HepG2 (cell line): ENCODE results near the gene IZUMO2. TPM values are rescaled to one million over a fixed set of nuclear protein-coding genes. Genes with fewer than 3 reads are reported as not detected.
A peak's percentile ranks its signal among the peaks of the same experiment; 100 is the strongest.

Experiments used
- BCL6 ChIP-seq: IDR thresholded peaks from 2 replicates; pipeline ENCODE4 v1.6.1; 2016; ENCODE audit warnings: missing genetic modification reagents, missing compliant biosample characterization
- JUND ChIP-seq: sonication (generic); formaldehyde crosslinking; IDR thresholded peaks from 2 replicates; pipeline ENCODE4 v1.8.0; 2022; ENCODE audit warnings: mild to moderate bottlenecking, missing genetic modification reagents
- MED1 ChIP-seq: sonication (generic); formaldehyde crosslinking; IDR thresholded peaks from 2 replicates; pipeline ENCODE4 v1.4.0; 2020; ENCODE audit warnings: missing genetic modification reagents
- NONO ChIP-seq, 2 experiments: fragments of 450-650 bp in 1 of 2; sonication (generic) in 1 of 2; formaldehyde crosslinking in 1 of 2; IDR thresholded peaks in 1 of 2; conservative IDR thresholded peaks in 1 of 2; 2 replicates each; pipeline versions ENCODE4 v1.6.1 to v1.8.0; 2017 to 2022; ENCODE audit warnings: mild to moderate bottlenecking in 1 of 2, missing genetic modification reagents in 1 of 2, moderate library complexity in 1 of 2
- PAWR ChIP-seq: sonication (generic); formaldehyde crosslinking; IDR thresholded peaks from 2 replicates; pipeline ENCODE4 v1.4.0; 2020; ENCODE audit warnings: missing genetic modification reagents, mild to moderate bottlenecking, borderline replicate concordance
- SRSF1 ChIP-seq: fragments of 200-400 bp; formaldehyde crosslinking; optimal IDR thresholded peaks from 2 replicates; pipeline ENCODE3; 2017; ENCODE audit warnings: mild to moderate bottlenecking, low read depth, low read length, moderate library complexity
- SUZ12 ChIP-seq: fragments of 150-350 bp; IDR thresholded peaks from 2 replicates; pipeline ENCODE4 v1.6.1; 2014; ENCODE audit warnings: low read depth, low read length
- YEATS4 ChIP-seq: sonication (generic); formaldehyde crosslinking; IDR thresholded peaks from 2 replicates; pipeline ENCODE4 v1.4.0; 2020; ENCODE audit warnings: missing genetic modification reagents, borderline replicate concordance
- ZNF556 ChIP-seq: sonication (generic); formaldehyde crosslinking; IDR thresholded peaks from 2 replicates; pipeline ENCODE4 v1.4.0; 2020; ENCODE audit warnings: mild to moderate bottlenecking, missing genetic modification reagents, borderline replicate concordance
- ZSCAN29 ChIP-seq: sonication (generic); formaldehyde crosslinking; conservative IDR thresholded peaks from 2 replicates; pipeline ENCODE4 v1.4.0; 2020; ENCODE audit warnings: mild to moderate bottlenecking, missing genetic modification reagents
- polyA plus RNA-seq, 8 experiments: library from polyadenylated mRNA; depleted of rRNA in 3 of 8; stranded (reverse) in 7 of 8; unstranded in 1 of 8; fragments of >200 nt; fragmentation: Illumina TruSeq in 4 of 8; extraction: Trizol in 4 of 8; gene quantifications; 2 replicates each; pipeline versions ENCODE4 v1.2.1 to v1.2.3, GENCODE V29; 2011 to 2016; ENCODE audit warnings: low read depth in 4 of 8, missing spikeins in 1 of 8, mixed read lengths in 1 of 8; ENCODE audit not compliant: insufficient read depth in 1 of 8
- total RNA-seq, 5 experiments: library from RNA; depleted of rRNA; stranded (reverse); fragments of >200 nt; fragmentation: Illumina TruSeq; extraction: Trizol; gene quantifications; 2 replicates each; pipeline ENCODE4 v1.2.3, GENCODE V29; 2016; ENCODE audit warnings: low read depth in 1 of 5
- TF ChIP-seq, protein P1 (sequence below): sonication (generic); formaldehyde crosslinking; IDR thresholded peaks from 2 replicates; pipeline ENCODE4 v1.5.0; 2020; ENCODE audit warnings: mild to moderate bottlenecking, missing genetic modification reagents, borderline replicate concordance
- TF ChIP-seq, protein P2 (sequence below): sonication (generic); formaldehyde crosslinking; conservative IDR thresholded peaks from 2 replicates; pipeline ENCODE4 v1.5.0; 2020; ENCODE audit warnings: missing genetic modification reagents
- TF ChIP-seq, protein P3 (sequence below): sonication (generic); formaldehyde crosslinking; IDR thresholded peaks from 2 replicates; pipeline ENCODE4 v1.5.0; 2020; ENCODE audit warnings: missing genetic modification reagents
- TF ChIP-seq, protein P4 (sequence below): sonication (generic); formaldehyde crosslinking; IDR thresholded peaks from 2 replicates; pipeline ENCODE4 v1.5.1; 2020; ENCODE audit warnings: mild to moderate bottlenecking, missing genetic modification reagents, moderate library complexity
- TF ChIP-seq, protein P5 (sequence below): IDR thresholded peaks from 2 replicates; pipeline ENCODE4 v1.6.1; 2016; ENCODE audit warnings: missing biosample characterization, missing genetic modification reagents, low read depth

IZUMO2 gene
- total and polyA plus RNA-seq, 2 of the 13 experiments (the other 11 are each of a cell fraction or from before 2014, with no cell fraction given) = not detected

DNA sequence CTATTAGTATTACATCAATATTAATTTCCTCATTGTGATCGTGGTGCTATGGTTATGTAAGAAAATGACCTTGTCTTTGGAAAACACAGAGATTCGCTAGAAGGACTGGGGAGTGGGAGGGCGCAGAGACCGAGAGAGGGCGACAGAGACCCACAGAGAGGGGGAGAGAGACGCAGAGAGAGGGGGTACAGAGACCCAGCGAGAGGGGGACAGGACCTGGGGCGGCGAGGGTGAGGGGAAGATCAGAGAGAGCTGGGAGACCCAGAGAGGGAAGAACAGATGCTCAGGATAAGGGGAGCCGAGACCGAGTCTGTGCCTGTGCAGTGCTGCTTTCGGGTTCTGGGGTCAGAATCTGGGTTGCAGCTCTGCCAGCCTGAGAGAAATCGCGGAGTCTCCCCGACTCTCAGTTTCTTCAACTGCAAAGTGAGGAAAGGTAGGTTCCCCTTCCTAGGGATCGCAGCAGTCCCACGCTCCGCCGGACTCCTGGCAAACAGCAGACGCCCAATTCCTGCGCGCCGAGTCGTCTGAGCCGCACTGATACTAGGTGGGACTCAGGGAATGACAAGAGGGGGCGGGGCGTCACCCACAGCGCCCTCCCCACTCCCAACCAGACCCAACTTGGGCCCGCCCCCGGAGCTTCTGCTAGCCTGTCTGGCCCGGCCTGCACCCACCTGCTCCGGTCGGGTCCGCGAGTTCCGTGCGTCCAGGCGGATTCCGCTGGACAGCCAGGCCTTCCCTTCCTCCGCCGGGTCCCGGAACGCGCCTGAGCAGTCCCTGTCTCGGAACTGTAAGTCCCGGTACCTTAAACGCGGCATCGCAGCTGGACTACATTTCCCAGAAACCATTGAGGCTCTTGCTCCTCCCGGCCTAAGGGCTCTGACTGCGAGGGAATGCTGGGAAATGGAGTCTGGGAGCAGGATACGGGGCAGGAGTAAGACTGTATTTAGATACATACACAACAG is 15.3 kb downstream of the IZUMO2 start (continued):
- TF ChIP-seq JUND (CRISPR knock-in tag) (no peak), BCL6 (CRISPR knock-in tag) (peak; percentile 5; the same call in 1 of the 2 replicates), YEATS4 (0 out of 2 replicates have a peak, but pooled peaks have one; percentile 39), NONO (IDR thresholded peaks at IDR 0.05) (no peak), NONO (CRISPR knock-in tag; conservative IDR thresholded peaks at IDR 0.05) (peak; percentile 49), SUZ12 (peak; percentile 97), ZNF556 (CRISPR knock-in tag) (peak; percentile 68; the same call in 1 of the 2 replicates), MED1 (CRISPR knock-in tag) (0 out of 2 replicates have a peak, but pooled peaks have one; percentile 27), ZSCAN29 (CRISPR knock-in tag) (peak; percentile 47; the same call in 1 of the 2 replicates), PAWR (CRISPR knock-in tag) (peak; percentile 96; the same call in 1 of the 2 replicates), SRSF1 (peak; percentile 54)
- TF ChIP-seq, protein P1, sequence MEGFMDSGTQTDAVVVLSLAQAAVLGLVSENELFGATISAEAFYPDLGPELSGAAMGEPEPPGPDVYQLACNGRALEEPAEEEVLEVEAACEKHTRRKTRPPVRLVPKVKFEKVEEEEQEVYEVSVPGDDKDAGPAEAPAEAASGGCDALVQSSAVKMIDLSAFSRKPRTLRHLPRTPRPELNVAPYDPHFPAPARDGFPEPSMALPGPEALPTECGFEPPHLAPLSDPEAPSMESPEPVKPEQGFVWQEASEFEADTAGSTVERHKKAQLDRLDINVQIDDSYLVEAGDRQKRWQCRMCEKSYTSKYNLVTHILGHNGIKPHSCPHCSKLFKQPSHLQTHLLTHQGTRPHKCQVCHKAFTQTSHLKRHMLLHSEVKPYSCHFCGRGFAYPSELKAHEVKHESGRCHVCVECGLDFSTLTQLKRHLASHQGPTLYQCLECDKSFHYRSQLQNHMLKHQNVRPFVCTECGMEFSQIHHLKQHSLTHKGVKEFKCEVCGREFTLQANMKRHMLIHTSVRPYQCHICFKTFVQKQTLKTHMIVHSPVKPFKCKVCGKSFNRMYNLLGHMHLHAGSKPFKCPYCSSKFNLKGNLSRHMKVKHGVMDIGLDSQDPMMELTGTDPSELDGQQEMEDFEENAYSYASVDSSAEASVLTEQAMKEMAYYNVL (CRISPR knock-in tag) = 0 out of 2 replicates have a peak, but pooled peaks have one; percentile 21
- TF ChIP-seq, protein P2, sequence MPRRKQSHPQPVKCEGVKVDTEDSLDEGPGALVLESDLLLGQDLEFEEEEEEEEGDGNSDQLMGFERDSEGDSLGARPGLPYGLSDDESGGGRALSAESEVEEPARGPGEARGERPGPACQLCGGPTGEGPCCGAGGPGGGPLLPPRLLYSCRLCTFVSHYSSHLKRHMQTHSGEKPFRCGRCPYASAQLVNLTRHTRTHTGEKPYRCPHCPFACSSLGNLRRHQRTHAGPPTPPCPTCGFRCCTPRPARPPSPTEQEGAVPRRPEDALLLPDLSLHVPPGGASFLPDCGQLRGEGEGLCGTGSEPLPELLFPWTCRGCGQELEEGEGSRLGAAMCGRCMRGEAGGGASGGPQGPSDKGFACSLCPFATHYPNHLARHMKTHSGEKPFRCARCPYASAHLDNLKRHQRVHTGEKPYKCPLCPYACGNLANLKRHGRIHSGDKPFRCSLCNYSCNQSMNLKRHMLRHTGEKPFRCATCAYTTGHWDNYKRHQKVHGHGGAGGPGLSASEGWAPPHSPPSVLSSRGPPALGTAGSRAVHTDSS (CRISPR knock-in tag) = peak; percentile 96; the same call in 1 of the 2 replicates
- TF ChIP-seq, protein P3, sequence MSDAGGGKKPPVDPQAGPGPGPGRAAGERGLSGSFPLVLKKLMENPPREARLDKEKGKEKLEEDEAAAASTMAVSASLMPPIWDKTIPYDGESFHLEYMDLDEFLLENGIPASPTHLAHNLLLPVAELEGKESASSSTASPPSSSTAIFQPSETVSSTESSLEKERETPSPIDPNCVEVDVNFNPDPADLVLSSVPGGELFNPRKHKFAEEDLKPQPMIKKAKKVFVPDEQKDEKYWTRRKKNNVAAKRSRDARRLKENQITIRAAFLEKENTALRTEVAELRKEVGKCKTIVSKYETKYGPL = peak; percentile 75; the same call in 1 of the 2 replicates
- TF ChIP-seq, protein P4, sequence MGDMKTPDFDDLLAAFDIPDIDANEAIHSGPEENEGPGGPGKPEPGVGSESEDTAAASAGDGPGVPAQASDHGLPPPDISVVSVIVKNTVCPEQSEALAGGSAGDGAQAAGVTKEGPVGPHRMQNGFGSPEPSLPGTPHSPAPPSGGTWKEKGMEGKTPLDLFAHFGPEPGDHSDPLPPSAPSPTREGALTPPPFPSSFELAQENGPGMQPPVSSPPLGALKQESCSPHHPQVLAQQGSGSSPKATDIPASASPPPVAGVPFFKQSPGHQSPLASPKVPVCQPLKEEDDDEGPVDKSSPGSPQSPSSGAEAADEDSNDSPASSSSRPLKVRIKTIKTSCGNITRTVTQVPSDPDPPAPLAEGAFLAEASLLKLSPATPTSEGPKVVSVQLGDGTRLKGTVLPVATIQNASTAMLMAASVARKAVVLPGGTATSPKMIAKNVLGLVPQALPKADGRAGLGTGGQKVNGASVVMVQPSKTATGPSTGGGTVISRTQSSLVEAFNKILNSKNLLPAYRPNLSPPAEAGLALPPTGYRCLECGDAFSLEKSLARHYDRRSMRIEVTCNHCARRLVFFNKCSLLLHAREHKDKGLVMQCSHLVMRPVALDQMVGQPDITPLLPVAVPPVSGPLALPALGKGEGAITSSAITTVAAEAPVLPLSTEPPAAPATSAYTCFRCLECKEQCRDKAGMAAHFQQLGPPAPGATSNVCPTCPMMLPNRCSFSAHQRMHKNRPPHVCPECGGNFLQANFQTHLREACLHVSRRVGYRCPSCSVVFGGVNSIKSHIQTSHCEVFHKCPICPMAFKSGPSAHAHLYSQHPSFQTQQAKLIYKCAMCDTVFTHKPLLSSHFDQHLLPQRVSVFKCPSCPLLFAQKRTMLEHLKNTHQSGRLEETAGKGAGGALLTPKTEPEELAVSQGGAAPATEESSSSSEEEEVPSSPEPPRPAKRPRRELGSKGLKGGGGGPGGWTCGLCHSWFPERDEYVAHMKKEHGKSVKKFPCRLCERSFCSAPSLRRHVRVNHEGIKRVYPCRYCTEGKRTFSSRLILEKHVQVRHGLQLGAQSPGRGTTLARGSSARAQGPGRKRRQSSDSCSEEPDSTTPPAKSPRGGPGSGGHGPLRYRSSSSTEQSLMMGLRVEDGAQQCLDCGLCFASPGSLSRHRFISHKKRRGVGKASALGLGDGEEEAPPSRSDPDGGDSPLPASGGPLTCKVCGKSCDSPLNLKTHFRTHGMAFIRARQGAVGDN = peak; percentile 70; the same call in 1 of the 2 replicates
- TF ChIP-seq, protein P5, sequence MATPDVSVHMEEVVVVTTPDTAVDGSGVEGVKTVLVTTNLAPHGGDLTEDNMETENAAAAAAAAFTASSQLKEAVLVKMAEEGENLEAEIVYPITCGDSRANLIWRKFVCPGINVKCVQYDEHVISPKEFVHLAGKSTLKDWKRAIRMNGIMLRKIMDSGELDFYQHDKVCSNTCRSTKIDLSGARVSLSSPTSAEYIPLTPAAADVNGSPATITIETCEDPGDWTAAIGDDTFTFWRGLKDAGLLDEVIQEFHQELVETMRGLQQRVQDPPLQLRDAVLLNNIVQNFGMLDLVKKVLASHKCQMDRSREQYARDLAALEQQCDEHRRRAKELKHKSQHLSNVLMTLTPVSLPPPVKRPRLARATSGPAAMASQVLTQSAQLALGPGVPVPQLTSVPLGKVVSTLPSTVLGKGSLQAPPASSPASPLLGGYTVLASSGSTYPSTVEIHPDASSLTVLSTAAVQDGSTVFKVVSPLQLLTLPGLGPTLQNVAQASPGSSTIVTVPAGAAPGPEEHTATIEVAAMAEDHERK (CRISPR knock-in tag) = no peak
